DOHH2 (cell line): Measurements from ENCODE around the gene CREG2.

Experiments used
- EZH2phosphoT487 ChIP-seq: fragments of 200-600 bp; sonication (generic); IDR thresholded peaks from 2 replicates; pipeline ENCODE4 v1.6.1; 2017; ENCODE audit warnings: borderline replicate concordance, mild to moderate bottlenecking, antibody characterized with exemption, low read length, moderate library complexity, mixed read lengths
- TF ChIP-seq, protein P1 (sequence below): fragments of 200-600 bp; sonication (generic); IDR thresholded peaks from one replicate; pipeline ENCODE4 v1.5.1; 2014; ENCODE audit warnings: antibody characterized with exemption, mild to moderate bottlenecking, low read depth, low read length; ENCODE audit not compliant: poor library complexity, severe bottlenecking

DNA sequence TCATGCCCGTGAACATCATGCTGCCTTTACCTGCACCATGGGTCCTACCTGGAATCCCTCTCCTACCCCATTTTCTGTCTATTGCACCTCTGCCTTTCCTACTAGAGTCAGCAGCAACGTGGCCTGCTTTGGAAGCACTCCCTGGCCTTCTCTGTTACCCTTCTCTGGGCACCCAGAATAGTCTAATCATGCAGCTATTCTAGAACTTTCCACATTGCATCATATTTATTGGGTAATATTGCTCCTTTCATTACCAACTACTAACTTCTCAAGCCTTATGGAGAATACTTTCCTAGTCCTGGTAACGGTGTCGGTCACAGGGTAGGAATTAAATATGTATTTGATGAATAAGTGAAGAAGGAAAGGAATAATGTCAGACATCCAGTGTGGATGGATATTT is 33.3 kb upstream of the CREG2 start:
- TF ChIP-seq, protein P1, sequence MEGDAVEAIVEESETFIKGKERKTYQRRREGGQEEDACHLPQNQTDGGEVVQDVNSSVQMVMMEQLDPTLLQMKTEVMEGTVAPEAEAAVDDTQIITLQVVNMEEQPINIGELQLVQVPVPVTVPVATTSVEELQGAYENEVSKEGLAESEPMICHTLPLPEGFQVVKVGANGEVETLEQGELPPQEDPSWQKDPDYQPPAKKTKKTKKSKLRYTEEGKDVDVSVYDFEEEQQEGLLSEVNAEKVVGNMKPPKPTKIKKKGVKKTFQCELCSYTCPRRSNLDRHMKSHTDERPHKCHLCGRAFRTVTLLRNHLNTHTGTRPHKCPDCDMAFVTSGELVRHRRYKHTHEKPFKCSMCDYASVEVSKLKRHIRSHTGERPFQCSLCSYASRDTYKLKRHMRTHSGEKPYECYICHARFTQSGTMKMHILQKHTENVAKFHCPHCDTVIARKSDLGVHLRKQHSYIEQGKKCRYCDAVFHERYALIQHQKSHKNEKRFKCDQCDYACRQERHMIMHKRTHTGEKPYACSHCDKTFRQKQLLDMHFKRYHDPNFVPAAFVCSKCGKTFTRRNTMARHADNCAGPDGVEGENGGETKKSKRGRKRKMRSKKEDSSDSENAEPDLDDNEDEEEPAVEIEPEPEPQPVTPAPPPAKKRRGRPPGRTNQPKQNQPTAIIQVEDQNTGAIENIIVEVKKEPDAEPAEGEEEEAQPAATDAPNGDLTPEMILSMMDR, result no peak
- no peak for TF ChIP-seq EZH2phosphoT487
